Measurements from ENCODE around the gene LGALS3BP. TPM values are rescaled to one million over a fixed set of nuclear protein-coding genes. Genes with fewer than 3 reads are reported as not detected.
A peak's percentile ranks its signal among the peaks of the same experiment; 100 is the strongest.
"Not testable (repeated sequence)": the region's sequence is repeated elsewhere in the genome, so short reads cannot be mapped to it uniquely, and the experiment has no call there.

The LGALS3BP gene
- total RNA-seq, 1 donor from 2014 or later: 1.3 TPM

DNA sequence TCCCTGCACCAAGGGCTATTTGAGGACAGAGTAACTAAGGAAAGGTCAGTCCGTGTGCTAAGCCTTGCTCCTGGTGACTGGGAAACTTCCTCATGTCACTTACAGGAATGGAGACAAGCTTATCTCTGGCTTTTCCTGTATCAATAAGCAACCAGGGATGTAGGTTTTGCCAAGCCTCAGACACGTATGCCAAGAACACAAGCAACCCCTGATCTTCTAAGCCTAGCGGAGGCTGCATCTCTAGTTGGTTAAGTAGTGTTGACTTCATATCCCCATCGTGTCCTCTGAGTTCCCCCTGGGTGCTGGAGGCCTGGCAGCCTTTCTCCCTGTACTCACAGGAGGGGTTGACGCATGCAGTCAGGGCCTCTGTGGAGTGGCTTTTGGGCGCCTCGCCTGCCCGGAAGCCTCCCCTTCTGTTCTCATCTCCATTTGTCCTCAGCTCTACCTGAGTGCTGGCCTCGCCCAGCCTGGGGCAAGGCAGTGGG is 42.8 kb upstream of the LGALS3BP start:
- no peak for ATAC-seq (ENCODE audit: low read depth)
- Mint-ChIP-seq H3K27ac (no peak overlapping the region), H3K4me3 (no peak overlapping the region), H3K27me3 (peaks cover 36% of the 10 kb centered on the region), H3K4me1 (peaks cover 10% of the 10 kb centered on the region), H3K36me3 (ENCODE audit: low read depth) (no peaks in the 10 kb centered on the region), H3K9me3 (no peaks in the 10 kb centered on the region)
- no peak for DNase-seq
- POLR2A ChIA-PET: no interaction called here
- intact Hi-C loops (cut with micrococcal nuclease): no loop called here
- TF ChIP-seq, protein P1, sequence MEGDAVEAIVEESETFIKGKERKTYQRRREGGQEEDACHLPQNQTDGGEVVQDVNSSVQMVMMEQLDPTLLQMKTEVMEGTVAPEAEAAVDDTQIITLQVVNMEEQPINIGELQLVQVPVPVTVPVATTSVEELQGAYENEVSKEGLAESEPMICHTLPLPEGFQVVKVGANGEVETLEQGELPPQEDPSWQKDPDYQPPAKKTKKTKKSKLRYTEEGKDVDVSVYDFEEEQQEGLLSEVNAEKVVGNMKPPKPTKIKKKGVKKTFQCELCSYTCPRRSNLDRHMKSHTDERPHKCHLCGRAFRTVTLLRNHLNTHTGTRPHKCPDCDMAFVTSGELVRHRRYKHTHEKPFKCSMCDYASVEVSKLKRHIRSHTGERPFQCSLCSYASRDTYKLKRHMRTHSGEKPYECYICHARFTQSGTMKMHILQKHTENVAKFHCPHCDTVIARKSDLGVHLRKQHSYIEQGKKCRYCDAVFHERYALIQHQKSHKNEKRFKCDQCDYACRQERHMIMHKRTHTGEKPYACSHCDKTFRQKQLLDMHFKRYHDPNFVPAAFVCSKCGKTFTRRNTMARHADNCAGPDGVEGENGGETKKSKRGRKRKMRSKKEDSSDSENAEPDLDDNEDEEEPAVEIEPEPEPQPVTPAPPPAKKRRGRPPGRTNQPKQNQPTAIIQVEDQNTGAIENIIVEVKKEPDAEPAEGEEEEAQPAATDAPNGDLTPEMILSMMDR (IDR thresholded peaks at IDR 0.05): no peak
- CTCF ChIA-PET: no interaction called here

DNA sequence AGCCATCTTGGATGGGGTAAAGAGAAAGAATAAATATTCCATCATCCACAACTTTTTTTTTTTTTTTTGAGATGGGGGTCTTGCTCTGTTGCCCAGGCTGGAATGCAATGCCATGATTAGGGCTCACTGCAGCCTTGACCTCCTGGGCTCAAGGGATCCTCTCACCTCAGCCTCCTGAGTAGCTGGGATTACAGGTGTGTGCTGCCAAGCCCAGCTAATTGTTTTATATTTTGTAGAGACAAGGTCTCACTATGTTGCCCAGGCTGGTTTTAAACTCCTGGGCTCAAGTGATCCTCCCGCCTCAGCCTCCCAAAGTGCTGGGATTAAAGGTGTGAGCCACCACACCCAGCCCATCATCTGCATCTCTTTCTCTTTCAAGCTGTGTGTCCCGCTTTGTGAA is 42.2 kb upstream of the LGALS3BP start:
- H3K9me3 Mint-ChIP-seq; CTCF ChIA-PET; ATAC-seq (ENCODE audit: low read depth); intact Hi-C loops (cut with micrococcal nuclease); H3K36me3 Mint-ChIP-seq (ENCODE audit: low read depth); H3K4me1 Mint-ChIP-seq; H3K4me3 Mint-ChIP-seq; H3K27ac Mint-ChIP-seq: not testable (repeated sequence)
- DNase-seq: peak; percentile 1
- POLR2A ChIA-PET: interaction anchor here (0.6 kb wide), 1 partner anchor 45 kb away, joined by 5 read pairs; no protein-coding TSS in a partner anchor
- H3K27me3 Mint-ChIP-seq: peaks cover 32% of the 10 kb centered on the region

DNA sequence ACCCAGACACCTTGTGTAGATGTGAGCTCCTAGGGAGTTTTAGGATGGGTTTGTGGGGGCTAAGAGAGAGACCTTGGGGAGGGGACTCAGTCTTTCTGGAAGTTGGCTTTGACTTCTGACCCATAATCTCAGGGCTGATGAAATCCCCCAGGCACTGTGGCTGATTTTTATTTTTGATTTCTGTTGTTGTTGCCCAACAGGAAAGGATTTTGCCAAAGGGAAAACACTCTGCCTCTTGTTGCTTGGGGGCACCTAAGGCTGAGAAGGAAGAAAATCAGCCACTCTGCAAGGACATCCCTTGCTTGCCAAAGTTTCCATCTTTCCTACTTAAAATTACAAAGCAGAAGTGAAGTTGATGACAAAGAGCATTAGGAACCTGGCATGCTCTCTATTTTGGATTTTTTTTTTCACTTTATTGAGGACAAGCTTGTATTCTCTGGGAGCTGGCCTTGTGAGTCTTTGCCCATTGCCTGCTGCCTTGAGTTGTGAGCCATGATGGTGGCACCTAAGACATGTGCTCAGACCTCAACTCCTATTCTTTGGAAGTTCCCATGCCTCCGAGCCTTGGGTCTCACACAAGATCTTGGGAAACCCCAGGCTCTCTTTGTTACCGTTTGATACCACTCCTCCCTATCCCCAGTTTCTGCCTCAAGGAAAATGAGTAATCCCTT is 41.0 kb upstream of the LGALS3BP start:
- CTCF ChIA-PET: interaction anchor here (1.1 kb wide), 1 partner anchor 23 kb away, joined by 3 read pairs; no protein-coding TSS in a partner anchor
- TF ChIP-seq, protein P1 (IDR thresholded peaks at IDR 0.05): no peak
- no peak overlapping the region for H3K4me3 Mint-ChIP-seq
- peaks cover 26% of the 10 kb centered on the region for H3K27me3 Mint-ChIP-seq
- no peak overlapping the region for H3K27ac Mint-ChIP-seq
- DNase-seq (no peak), ATAC-seq (ENCODE audit: low read depth) (no peak)
- POLR2A ChIA-PET: no interaction called here
- no peaks in the 10 kb centered on the region for H3K9me3 Mint-ChIP-seq
- no peaks in the 10 kb centered on the region for H3K36me3 Mint-ChIP-seq (ENCODE audit: low read depth)
- intact Hi-C loops (cut with micrococcal nuclease): no loop called here
- peaks cover 10% of the 10 kb centered on the region for H3K4me1 Mint-ChIP-seq

DNA sequence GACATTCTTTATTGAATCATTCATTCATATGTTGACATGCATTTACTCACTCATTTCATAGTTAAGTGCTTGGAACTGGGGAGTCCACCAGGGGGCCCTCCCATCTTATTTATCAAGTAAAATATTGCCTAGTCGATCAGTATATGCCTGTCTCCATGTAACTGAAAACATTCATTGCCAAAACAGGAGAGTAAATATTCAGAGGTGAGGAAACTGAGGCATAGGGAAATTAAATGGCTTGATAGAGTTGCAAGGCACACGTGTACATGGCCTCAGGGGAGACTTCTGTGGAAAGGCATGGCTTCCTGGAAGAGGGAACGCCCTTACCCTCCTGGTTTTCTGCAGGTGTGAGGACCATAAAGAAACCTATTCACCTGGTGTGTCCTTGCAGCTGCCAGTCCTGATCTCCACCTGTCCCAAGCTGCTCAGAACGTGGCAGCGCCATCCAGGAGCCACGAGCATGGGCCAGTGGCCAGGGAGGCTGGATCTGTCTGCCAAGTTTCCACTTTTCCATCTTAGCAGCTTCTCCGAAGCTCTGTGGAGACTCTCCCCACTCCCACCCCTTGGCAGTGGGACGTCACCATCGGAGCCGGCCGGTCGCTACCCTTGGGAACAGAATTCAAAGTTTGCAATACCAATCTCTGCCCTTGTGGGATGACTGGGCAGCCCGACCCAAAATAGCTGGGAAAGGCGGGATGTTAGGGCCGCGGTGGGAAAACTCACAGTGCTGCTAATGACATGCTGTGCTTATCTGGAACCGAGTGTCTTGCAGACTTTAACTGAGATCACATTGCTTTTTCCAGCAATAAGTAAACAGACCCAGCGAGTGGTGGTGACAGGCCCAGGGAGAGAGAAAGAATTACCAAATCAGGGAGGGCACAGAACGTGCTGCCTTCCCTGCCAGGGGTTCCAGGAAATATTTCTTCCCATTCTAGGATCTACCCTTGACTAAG is 40.2 kb upstream of the LGALS3BP start:
- no peak overlapping the region for H3K27ac Mint-ChIP-seq
- ATAC-seq (ENCODE audit: low read depth) (no peak), DNase-seq (peak; percentile 8)
- ChIA-PET CTCF (interaction anchor here (1.1 kb wide), 1 partner anchor 24 kb away, joined by 3 read pairs; no protein-coding TSS in a partner anchor), POLR2A (no interaction called here)
- no peak overlapping the region for H3K4me3 Mint-ChIP-seq
- peaks cover 10% of the 10 kb centered on the region for H3K4me1 Mint-ChIP-seq
- peaks cover 19% of the 10 kb centered on the region for H3K27me3 Mint-ChIP-seq
- intact Hi-C loops (cut with micrococcal nuclease): loop anchor here (1.0 kb wide), 1 partner anchor 22 kb away; no protein-coding TSS in a partner anchor
- no peaks in the 10 kb centered on the region for H3K9me3 Mint-ChIP-seq
- TF ChIP-seq, protein P1 (IDR thresholded peaks at IDR 0.05): no peak
- H3K36me3 Mint-ChIP-seq (ENCODE audit: low read depth): no peaks in the 10 kb centered on the region

DNA sequence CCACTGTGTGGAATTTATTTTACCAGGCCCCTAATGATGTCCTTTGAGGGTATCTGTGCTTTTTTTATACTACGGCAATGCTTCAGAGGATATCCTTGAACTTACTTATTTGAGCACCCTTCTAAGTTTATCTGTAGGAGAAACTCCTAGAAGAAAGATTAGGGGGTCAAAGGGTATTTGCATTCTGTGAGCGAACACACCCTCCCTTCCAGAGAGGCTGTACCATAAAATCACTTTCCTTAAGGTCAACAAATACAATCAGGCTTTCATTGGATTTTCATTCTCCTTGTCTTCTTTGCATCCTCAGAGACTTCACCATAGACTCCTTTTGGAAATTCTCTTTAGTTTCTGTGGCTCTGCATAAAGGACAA is 39.5 kb upstream of the LGALS3BP start:
- TF ChIP-seq, protein P1 (IDR thresholded peaks at IDR 0.05): no peak
- Mint-ChIP-seq H3K27ac (no peak overlapping the region), H3K4me3 (no peak overlapping the region), H3K27me3 (peaks cover 16% of the 10 kb centered on the region), H3K4me1 (peaks cover 6% of the 10 kb centered on the region), H3K9me3 (no peaks in the 10 kb centered on the region), H3K36me3 (ENCODE audit: low read depth) (no peaks in the 10 kb centered on the region)
- intact Hi-C loops (cut with micrococcal nuclease): loop anchor here (1.0 kb wide), 1 partner anchor 23 kb away; no protein-coding TSS in a partner anchor
- POLR2A ChIA-PET: no interaction called here
- CTCF ChIA-PET: no interaction called here
- ATAC-seq (ENCODE audit: low read depth) (no peak), DNase-seq (no peak)

Measured in activated B cell treated with CpG ODN at 0.5 μM for 24 hours (primary cell).